ENCODE results near the gene P2RX2. TPM values are rescaled to one million over a fixed set of nuclear protein-coding genes. Genes with fewer than 3 reads are reported as not detected.

Gene P2RX2
- total and polyA plus RNA-seq, 2 experiments from 2014 or later: 1.1 to 1.7 TPM

GRCh38 chr12:132602572-132603239 lies 15.9 kb upstream of the P2RX2 start:
- peaks cover 18% of the 10 kb centered on the region for H3F3A ChIP-seq (replicated peaks; ENCODE audit: low read depth)
- no peak for TF ChIP-seq NANOG (IDR thresholded peaks at IDR 0.05; ENCODE audit: borderline replicate concordance)
- TF ChIP-seq EZH2 (IDR thresholded peaks at IDR 0.05; ENCODE audit: low read depth, unreplicated experiment): no peak
- TF ChIP-seq REST (IDR thresholded peaks at IDR 0.05; ENCODE audit: unreplicated experiment): no peak
- no peak for TF ChIP-seq JUNB (IDR thresholded peaks at IDR 0.05; ENCODE audit: unreplicated experiment)
- no peaks in the 10 kb centered on the region for H3K79me2 ChIP-seq (replicated peaks; ENCODE audit: insufficient read depth)
- H2AFZ ChIP-seq: 0 out of 2 replicates have a peak overlapping the region, but pooled peaks have one; percentile 47
- H3K9me3 Mint-ChIP-seq: peaks cover 1% of the 10 kb centered on the region
- H3K27me3 Mint-ChIP-seq (ENCODE audit: insufficient read depth, low read depth, poor library complexity): peaks cover 64% of the 10 kb centered on the region
- no peak for DNase-seq (ENCODE audit: low spot score)
- H3K9me2 ChIP-seq (ENCODE audit: insufficient read depth): no peaks in the 10 kb centered on the region
- H3K27me3 ChIP-seq (ENCODE audit: insufficient read depth): peaks cover 63% of the 10 kb centered on the region
- H3K4me2 ChIP-seq: no peak overlapping the region
- no peak overlapping the region for H3K4me3 Mint-ChIP-seq
- H4K20me1 ChIP-seq (replicated peaks; ENCODE audit: insufficient read depth): no peaks in the 10 kb centered on the region
- H3K27ac Mint-ChIP-seq: no peak overlapping the region
- peak; percentile 9 for ATAC-seq
- H3K36me3 Mint-ChIP-seq (ENCODE audit: low read depth): no peaks in the 10 kb centered on the region
- H3K4me3 ChIP-seq: no peak overlapping the region
- no peak overlapping the region for H3K27ac ChIP-seq (ENCODE audit: low read depth)
- no peaks in the 10 kb centered on the region for H3K36me3 ChIP-seq (ENCODE audit: insufficient read depth)
- H3K4me1 Mint-ChIP-seq: peaks cover 13% of the 10 kb centered on the region
- H3K4me1 ChIP-seq (ENCODE audit: insufficient read depth): peaks cover 3% of the 10 kb centered on the region; the same call in 1 of the 2 replicates

DNA sequence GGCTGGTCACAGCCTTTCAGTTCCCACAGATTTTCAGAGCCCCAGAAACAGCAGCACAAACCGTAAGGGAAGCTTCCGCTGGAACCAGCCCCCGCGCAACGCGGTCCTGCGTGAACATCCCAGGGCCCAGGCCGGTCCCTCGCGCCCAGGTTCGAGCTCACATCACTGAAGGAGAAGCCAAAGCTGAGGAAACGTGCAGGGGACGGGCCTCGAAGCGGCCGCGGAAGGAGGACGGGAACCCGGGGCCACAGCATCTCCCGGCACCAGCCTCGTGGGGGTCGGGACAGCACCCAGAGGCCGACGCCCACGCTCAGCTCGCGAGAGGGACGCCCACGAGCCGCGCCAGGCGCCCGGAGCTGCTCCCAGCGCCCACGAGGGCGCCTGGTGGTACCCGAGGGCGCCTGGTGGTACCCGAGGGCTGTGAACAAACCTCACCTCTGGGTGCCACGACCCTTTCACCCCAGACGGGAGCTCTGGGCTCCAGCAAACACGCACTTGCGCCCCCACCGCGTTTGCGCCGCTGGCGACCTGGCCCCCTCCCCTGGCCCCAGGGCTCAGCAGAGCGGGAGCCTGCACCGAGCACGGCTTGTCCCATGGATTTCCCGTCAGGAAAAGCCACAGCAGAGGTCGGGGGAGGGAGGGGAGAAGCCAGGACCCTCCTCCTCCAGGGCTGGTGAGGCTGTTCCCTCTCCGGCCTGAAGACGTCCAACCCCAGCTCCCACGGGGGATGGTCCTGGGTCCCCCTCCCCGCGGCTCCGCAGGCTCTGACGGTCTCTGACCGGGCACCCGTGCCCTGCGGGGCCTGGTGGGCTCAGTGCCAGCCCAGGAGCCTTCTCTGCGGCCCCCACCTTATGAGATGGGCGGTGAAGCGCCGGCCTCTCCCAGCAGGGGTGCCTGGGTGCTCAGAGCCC lies 15.1 kb upstream of the P2RX2 start:
- H3K27ac Mint-ChIP-seq: no peak overlapping the region
- no peaks in the 10 kb centered on the region for H3K9me2 ChIP-seq (ENCODE audit: insufficient read depth)
- peaks cover 12% of the 10 kb centered on the region for H3K4me1 Mint-ChIP-seq
- H3K4me3 Mint-ChIP-seq: no peak overlapping the region
- no peaks in the 10 kb centered on the region for H3K9me3 Mint-ChIP-seq
- H3K36me3 ChIP-seq (ENCODE audit: insufficient read depth): no peaks in the 10 kb centered on the region
- peaks cover 70% of the 10 kb centered on the region for H3K27me3 Mint-ChIP-seq (ENCODE audit: insufficient read depth, low read depth, poor library complexity)
- peaks cover 20% of the 10 kb centered on the region; the same call in 1 of the 2 replicates for H3F3A ChIP-seq (replicated peaks; ENCODE audit: low read depth)
- no peaks in the 10 kb centered on the region for H4K20me1 ChIP-seq (replicated peaks; ENCODE audit: insufficient read depth)
- H3K4me3 ChIP-seq: no peak overlapping the region
- ATAC-seq (peak; percentile 8), DNase-seq (ENCODE audit: low spot score) (no peak)
- H3K79me2 ChIP-seq (replicated peaks; ENCODE audit: insufficient read depth): no peaks in the 10 kb centered on the region
- 0 out of 2 replicates have a peak overlapping the region, but pooled peaks have one; percentile 47 for H2AFZ ChIP-seq
- peaks cover 3% of the 10 kb centered on the region; the same call in 1 of the 2 replicates for H3K4me1 ChIP-seq (ENCODE audit: insufficient read depth)
- no peak overlapping the region for H3K27ac ChIP-seq (ENCODE audit: low read depth)
- no peak overlapping the region for H3K4me2 ChIP-seq
- H3K27me3 ChIP-seq (ENCODE audit: insufficient read depth): peaks cover 71% of the 10 kb centered on the region
- no peaks in the 10 kb centered on the region for H3K36me3 Mint-ChIP-seq (ENCODE audit: low read depth)
- TF ChIP-seq NANOG (IDR thresholded peaks at IDR 0.05; ENCODE audit: borderline replicate concordance) (no peak), ETS1 (IDR thresholded peaks at IDR 0.05) (no peak), ZNF331 (CRISPR knock-in tag; IDR thresholded peaks at IDR 0.05; ENCODE audit: low read depth) (no peak), STAT1 (IDR thresholded peaks at IDR 0.05; ENCODE audit: unreplicated experiment) (no peak), REST (IDR thresholded peaks at IDR 0.05; ENCODE audit: unreplicated experiment) (no peak), POLR2AphosphoS5 (IDR thresholded peaks at IDR 0.05; ENCODE audit: low read depth) (no peak), EZH2phosphoT487 (IDR thresholded peaks at IDR 0.05; ENCODE audit: unreplicated experiment) (no peak), JUNB (IDR thresholded peaks at IDR 0.05; ENCODE audit: unreplicated experiment) (no peak), ZNF114 (CRISPR knock-in tag; IDR thresholded peaks at IDR 0.05) (no peak), EZH2 (IDR thresholded peaks at IDR 0.05; ENCODE audit: low read depth, unreplicated experiment) (no peak)
- TF ChIP-seq, protein P1, sequence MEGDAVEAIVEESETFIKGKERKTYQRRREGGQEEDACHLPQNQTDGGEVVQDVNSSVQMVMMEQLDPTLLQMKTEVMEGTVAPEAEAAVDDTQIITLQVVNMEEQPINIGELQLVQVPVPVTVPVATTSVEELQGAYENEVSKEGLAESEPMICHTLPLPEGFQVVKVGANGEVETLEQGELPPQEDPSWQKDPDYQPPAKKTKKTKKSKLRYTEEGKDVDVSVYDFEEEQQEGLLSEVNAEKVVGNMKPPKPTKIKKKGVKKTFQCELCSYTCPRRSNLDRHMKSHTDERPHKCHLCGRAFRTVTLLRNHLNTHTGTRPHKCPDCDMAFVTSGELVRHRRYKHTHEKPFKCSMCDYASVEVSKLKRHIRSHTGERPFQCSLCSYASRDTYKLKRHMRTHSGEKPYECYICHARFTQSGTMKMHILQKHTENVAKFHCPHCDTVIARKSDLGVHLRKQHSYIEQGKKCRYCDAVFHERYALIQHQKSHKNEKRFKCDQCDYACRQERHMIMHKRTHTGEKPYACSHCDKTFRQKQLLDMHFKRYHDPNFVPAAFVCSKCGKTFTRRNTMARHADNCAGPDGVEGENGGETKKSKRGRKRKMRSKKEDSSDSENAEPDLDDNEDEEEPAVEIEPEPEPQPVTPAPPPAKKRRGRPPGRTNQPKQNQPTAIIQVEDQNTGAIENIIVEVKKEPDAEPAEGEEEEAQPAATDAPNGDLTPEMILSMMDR (conservative IDR thresholded peaks at IDR 0.05; ENCODE audit: low read depth in 2 of 2): no peak
